GM19023 (cell line): ENCODE results near the gene PPP2R5C.
"Not testable (repeated sequence)": the region's sequence is repeated elsewhere in the genome, so short reads cannot be mapped to it uniquely, and the experiment has no call there.

Source experiments
- ATAC-seq: cut with Tn5 transposase; IDR thresholded peaks from one replicate; pipeline ENCODE4 v1.9.1; 2021; ENCODE audit warnings: mild to moderate bottlenecking, moderate library complexity; ENCODE audit not compliant: unreplicated experiment

The PPP2R5C gene

DNA sequence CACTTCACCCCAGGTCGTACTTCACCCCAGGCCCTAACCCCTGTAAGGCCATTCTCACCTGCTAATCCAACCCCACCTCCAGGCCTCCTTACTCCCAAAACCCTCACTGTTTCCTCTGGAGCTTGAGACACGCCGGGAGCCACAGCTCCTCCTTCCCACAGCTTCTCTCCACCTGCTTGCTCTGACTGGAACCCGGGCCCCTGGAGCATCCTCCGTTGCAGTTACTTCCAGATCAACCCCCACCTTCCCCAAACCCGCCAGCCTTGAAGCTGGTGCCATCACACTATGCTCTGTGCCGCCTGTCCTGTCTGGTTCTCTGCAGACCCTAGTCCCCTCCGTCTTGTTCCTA, 34.6 kb upstream of the PPP2R5C start:
- no peak for ATAC-seq

DNA sequence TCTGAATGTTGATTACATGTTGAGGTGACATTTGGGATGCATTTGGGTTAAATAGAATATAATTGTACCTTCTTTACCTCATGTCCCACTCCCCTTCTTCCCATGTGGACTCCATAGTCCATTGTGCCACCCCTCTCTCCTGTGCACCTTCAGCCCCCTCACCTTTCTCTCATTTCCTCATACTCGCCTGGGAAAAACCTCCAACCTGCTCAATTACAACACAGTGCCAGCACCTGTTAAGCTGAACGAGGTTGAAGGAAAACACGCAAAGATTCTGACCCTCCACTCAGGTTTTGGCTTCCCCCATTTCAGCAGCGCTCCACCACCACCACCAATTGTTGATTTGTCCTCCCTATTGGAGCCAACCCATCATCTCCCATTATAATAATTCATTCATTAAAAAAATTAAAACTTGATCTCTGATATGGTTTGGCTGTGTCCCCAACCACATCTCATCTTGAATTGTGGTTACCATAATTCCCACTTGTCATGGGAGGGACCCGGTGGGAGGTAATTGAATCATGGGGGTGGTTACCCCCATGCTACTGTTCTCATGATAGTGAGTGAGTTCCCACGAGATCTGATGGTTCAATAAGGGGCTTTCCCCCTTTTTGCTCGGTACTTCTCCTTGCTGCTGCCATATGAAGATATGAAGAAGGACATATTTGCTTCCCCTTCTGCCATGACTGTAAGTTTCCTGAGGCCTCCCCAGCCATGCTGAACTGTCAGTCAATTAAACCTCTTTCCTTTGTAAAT, 33.7 kb upstream of the PPP2R5C start:
- ATAC-seq = no peak

DNA sequence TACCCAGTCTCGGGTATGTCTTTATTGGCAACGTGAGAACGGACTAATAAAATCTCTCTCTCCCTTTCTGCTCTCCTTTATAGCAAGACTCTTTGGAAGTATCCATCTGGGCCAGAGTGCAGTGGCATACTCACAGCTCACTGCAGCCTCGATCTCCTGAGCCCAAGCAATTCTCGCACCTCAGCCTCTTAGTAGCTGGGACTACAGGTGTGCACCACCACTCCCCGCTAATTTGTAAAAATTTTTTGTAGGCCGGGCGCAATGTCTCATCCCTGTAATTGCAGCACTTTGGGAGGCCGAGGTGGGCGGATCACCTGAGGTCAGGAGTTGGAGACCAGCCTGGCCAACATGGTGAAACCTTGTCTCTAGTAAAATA, 33.2 kb upstream of the PPP2R5C start:
- no peak for ATAC-seq

DNA sequence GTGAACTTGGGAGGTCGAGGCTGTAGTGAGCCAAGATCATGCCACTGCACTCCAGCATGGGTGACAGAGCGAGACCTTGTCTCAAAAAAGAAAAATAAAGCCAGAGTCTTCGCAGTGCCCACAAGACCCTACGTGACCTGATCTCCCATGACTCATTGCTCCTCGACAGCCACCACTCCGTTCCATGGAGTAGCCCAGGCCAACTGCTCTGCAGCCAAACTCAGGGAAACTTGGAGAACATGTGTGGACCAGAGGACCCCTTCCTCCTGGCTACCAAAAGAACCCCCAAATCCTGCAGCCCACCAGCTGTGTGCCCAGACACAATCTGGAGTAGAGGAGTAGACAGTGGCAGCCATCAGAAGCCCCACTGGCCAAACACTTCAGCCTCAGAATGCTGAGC, 32.1 kb upstream of the PPP2R5C start:
- no peak for ATAC-seq

DNA sequence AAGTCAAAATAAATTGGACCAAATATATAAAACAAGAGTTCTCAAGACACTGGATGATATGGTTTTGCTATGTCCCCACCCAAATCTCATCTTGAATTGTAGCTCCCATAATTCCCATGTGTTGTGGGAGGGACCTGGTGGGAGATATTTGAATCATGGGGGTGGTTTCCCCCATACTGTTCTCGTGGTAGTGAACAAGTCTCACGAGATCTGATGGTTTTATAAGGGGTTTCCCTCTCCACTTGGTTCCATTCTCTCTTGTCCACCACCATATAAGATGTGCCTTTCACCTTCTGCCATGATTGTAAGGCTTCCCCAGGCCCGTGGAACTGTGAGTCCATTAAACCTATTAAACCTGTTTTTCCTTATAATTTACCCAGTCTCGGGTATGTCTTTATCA, 31.4 kb upstream of the PPP2R5C start:
- not testable (repeated sequence) for ATAC-seq

DNA sequence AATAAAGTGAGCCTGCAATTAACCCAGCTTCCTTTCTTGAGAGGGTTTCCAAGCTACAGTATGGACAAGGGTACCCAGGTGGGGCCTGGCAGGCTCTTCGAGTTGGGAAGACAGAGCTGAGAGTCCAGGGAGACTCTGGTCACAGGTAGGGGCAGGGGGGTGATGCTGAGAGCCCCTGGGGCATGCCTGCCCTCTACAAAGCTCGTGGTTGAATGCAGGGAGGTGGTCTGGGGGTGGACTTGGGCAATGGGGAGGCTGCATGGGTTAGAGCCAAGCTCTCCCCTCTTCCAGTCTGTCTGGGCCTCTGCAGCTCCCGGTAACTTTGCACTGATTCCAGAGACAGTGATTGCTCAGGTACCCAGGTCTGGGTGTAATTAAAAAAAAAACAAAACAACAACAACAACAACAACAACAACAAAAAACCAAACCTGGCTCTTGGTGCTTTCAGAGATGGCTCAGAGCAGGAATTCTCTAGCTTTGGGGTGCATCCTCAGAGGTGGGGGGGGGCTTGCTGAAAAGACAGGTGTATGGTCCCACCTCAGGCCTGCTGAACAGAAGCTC, 30.8 kb upstream of the PPP2R5C start:
- ATAC-seq = no peak

DNA sequence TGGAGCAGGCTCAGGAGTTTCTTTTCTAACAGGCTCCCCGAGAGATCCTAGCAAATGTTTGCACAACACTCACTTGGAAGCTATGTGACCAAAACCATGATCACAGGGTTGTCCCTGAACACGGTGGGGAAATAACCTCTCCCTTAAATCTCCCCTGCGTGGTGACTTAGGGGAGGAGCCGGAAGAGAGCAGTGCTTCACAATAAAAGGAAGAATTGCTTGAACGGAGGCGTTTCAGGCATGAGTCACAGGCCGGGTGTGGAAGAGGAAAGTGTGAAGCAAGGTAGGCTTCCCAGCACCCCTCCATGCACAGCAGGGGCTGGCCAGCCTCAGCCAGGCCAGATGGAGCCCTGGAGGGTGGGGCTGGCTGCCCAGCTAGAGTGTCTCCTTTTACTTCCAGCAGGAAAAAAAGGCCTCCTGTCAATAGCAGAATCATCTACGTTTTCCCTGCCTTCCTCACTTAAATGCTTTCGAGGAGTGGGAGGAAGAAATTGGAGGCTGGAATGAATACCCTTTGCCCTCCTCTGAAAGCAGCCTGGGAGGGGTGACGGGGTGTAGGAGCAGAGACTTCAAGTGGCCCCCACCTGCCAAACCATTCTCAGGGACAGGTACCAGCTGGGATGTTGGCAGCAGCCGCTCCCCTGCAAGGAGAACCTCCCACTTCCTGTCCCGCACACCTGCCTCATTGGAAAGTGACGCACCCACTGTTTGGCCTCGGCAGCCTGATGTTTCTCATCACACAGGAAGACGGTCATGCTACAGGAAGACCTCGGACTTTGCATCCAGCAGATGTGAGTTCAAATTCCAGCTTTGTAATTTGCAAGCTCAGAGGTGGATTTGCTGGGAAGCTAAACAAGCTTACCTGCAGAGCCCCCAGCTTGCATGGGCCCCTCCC, 30.1 kb upstream of the PPP2R5C start:
- ATAC-seq = peak; percentile 87

DNA sequence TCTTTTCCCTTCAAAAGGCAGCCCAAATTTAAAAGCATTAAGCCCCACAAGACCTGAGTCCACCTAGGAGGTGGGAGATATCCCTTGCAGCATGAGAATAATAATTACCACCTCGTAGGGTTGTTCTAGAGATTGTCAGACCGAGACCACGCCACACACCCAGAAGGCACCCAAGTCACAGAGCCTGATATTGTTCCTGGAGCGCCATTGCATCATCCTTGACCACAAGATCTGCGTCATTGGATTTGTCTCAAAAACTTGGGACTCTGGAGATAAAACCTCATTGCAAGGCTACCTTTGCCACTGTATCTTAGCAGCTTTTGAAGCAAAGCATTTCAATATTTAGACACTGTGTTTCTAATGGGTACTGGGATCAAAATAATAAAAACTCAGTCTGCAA, 29.4 kb upstream of the PPP2R5C start:
- ATAC-seq = no peak

DNA sequence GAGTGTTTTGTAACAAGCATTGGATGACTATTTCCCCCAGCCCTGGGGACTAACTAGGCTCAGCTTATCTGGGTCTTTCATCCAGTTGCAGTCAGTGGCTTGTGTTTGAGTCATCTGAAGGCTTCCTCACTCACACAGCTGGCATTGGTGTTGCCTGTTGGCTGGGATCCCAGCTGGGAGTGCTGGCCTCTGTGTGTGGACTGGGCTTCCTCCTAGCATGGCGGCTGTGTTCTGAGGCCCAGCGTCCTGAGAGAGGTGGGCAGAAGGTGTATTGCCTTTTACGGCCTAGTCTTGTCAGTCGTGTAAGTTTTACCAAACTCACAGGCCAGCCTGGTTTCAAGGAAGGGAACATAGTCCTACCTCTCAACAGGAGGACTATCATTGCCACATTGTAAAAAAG, 28.3 kb upstream of the PPP2R5C start:
- no peak for ATAC-seq

DNA sequence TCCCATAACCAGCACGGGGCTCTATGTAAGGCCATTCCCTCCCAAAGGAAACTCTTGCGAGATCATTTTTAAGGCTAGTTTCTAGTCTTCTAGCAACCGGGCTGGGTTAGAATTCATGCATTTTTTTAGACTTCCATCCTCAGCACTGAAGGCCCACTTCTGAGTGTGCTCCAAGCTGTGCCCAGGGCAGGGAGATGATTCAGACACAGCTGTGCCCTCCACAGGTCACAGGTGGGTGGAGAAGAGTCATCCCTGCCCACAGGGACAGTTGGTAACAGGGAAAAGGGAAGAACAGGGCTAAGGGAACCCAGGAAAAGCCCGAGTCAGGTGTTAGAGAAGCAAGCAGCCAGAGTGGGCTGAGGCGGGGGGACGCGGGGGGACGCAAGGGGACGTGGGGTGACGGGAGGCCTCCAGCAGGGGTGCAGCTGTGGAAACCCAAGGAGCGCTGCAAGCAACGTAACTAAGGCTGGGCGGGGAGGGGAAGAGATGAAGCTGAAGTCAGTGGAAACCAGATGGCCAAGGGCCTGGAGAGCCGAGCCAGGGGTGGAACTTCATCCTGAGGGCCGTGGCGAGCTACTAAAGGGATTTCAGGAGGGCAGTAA, 27.2 kb upstream of the PPP2R5C start:
- ATAC-seq = no peak

DNA sequence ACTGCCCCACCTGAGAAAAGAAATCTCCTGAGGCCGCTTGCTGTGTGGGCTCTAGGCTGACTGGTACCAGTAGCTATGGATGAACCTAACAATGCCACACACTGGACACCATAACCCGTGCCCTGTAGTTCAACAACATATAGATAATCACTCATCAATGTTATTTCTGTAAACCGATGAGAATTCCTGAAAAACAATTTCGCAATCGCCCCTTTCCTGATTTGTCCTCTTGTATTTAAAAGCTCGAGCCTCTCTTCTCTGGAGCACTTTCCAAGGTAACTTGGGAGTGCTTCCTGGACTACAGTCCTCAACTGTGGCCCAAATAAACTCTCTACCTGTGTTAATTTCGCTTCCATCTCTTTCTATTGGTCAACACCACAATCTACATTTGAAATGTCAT, 26.1 kb upstream of the PPP2R5C start:
- ATAC-seq = no peak

DNA sequence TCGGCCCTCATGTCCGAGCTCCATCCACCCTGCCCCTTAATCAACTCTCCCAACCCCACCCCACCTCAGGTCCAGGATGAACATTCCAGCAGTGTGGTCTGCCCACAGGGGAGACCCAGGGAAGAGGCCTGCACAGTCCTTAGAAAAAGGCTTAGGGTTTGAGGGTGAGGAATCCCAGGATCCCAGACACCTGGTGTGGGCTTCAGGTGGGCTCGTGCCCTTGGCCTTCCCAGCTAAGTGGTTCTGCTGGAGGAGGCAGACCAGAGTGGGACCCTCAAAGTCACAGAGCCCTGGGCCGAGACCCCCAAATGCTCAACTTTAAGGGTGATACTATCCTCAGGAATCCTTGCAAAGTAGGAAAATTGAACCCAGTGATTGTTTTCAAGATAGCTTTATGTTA, 25.4 kb upstream of the PPP2R5C start:
- ATAC-seq = no peak

DNA sequence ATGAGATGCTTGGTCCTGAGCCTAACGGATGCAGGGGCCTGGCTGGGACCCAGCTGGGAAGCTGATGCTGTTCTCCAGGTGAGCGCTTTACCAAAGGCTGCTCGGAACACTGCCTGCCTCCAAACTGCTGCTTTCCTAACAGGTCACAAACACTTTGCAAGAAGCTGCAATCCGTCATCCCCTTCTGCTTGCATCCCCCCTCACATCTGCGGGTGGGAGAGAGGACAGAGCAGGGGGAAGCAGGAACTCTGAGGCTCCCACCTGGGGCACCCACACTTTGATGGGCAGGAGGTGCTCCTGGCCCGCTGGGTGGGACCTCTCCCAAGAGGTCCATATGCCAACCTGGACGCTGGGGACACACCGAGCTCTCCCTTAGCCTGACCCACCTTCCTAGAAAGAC, 24.9 kb upstream of the PPP2R5C start:
- no peak for ATAC-seq

DNA sequence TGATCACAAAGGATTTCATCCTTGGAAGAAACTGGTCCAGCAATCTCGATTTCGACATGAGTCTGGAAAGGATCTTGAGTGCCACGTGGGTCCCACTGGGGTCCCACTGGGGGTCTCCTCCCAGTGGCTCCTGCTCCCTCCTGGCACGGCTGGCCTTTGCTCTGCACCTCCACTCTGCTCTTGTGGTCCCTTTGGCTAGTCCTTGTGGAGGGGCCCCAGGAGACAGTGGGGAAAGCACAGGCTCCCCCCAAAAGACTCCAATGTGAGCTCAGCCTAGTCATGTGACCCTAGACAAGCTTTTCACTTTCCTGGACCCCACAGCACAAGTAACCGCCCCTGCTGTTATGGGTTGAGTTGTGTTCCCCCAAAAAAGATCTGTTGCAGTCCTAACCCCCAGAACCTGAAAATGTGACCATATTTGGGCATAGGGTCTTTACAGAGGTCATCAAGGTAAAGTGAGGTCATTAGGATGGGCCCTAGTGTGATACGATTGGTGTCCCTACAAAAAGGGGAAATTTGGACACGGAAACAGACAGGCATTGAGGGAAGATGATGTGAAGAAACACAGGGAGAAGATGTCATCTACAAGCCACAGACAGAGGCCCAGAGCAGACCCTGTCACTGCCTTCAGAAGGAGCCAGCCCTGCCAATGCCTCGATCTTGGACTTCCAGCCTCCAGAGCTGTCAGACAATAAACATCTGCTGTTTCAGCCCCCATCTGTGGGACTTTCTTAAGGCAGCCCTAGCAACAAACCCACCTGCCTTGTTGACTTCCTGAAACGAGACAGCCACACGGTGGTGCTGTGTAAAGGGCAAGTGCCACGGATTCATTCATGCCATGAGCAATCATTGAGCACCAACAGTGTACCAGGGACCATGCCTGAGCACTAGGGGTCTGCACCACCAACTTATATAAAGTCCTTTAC, 23.8 kb upstream of the PPP2R5C start:
- ATAC-seq = no peak

DNA sequence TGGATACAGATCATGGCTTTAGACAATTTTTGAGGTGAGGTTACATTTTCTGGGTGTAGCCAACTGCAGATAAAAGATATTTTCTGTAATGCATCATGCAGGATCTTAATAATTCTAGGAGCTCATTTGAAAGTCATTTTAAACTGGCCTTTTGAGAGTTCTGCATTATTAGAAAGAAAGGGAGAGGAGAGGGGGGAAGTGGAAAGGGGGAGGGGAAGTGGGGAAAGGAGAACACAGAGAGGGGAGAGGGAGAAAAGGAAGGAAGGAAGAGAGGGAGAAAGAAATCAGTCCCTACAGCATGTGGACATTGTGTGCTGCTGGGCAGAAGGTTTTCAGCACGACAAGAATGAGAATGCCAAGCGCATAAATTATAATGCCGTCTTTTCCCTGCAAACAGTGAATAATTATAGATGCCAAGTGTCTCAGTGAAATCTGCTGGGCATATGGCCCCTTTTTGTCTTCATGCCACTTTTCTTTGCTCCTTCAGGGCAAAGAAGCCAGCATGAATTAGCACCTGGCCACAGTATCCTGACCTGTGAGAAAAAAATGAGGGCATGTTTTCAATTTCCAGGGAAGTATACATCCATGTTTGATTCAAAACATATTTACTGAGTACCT, 22.7 kb upstream of the PPP2R5C start:
- ATAC-seq = no peak

DNA sequence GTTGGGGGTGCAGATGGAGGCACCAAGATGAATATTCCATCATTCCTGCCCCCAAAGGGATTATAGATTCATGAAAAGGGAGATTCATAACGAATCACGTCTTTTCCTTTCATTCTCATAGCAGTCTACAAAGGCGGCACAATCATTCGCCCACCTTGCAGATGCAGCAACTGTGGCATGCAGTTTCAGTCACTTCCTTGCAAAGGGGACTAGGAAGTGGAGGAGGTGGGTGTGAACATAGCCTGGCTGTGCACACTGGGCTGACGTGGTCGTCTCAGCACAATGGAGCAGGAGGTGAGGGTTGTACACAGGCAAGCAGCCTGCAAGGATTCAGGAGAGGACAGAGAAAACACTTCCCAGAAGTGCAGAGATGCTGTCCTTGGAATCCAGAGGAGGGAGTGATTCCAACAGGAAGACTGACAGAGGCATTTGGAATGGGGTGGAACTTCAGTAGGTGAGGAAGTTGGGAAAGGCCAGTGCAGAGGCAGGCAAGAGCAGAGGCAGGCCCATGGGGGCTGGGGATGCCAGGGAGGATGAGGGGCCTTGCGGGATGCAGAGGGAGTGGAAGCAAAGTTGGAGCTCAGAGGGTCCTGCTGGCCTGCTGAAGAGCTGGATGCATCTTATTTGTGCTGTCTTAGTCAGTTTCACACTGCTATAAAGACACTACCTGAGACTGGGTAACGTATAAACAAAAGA, 21.9 kb upstream of the PPP2R5C start:
- ATAC-seq = no peak

DNA sequence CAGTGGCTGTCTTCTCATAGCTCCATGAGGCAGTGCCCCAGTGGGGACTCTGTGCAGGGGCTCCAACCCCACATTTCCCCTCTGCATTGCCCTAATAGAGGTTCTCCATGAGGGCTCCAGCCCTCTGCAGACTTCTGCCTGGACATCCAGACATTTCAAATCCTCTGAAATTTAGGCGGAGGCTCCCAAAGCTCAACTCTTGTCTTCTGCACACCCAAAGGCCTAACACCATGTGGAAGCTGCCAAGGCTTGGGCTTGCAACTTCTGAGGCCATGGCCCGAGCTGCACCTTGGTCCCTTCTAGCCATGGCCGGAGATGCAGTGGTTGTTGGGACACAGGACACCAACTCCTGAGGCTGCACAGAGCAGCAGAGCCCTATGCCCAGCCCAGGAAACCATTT, 20.5 kb upstream of the PPP2R5C start:
- no peak for ATAC-seq

DNA sequence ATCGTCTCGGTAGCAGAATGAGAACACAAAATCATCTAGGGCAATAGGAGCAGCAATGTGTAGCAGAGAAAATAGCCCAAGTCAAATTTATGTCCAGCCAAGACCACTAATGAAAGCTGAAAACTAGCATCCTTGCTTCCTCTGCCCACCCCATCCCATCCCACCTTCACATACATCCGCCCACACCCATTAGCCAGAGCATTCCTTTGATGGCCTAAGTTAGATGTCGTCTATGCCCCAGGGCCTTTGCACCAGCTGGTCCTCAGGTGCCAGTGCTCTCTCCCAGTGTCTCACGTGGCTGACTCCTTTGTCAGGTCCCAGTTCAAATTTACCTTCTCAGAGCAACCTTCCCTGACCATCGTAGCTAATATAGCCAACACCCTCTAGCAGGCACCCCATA, 17.8 kb upstream of the PPP2R5C start:
- no peak for ATAC-seq

DNA sequence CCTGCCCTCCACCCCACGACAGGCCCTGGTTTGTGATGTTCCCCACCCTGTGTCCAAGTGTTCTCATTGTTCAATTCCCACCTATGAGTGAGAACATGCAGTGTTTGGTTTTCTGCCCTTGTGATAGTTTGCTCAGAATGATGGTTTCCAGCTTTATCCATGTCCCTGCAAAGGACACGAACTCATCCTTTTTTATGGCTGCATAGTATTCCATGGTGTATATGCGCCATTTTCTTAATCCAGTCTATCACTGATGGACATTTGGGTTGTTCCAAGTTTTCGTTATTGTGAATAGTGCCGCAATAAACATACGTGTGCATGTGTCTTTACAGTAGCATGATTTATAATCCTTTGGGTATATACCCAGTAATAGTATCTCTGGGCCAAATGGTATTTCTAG, 17.1 kb upstream of the PPP2R5C start:
- ATAC-seq = not testable (repeated sequence)

DNA sequence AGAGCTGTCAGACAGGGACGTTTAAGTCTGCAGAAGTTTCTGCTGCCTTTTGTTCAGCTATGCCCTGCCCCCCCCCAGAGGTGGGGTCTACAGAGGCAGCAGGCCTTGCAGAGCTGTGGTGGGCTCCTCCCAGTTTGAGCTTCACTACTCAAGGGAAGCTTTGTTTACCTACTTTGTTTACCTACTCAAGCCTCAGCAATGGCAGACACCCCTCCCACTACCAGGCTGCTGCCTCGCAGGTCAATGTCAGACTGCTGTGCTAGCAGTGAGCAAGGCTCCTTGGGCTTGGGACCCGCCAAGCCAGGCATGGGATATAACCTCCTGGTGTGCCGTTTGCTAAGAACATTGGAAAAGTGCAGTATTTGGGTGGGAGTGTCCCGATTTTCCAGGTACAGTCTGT, 11.8 kb upstream of the PPP2R5C start:
- not testable (repeated sequence) for ATAC-seq
